ENCODE measurements around the gene RFLNA. TPM values are rescaled to one million over a fixed set of nuclear protein-coding genes. Genes with fewer than 3 reads are reported as not detected.
"Not testable (repeated sequence)": the region's sequence is repeated elsewhere in the genome, so short reads cannot be mapped to it uniquely, and the experiment has no call there.

Gene RFLNA
- total RNA-seq, 2 donors from 2014 or later, result not detected

- Mint-ChIP-seq H3K27ac (no peak overlapping the region), H3K27me3 (peaks cover 20 to 32% of the 10 kb centered on the region in 2 donors), H3K9me3 (no peaks in the 10 kb centered on the region), H3K4me3 (no peak overlapping the region), H3K4me1 (ENCODE audit: low read depth in 2 of 2) (no peaks in the 10 kb centered on the region), H3K36me3 (no peaks in the 10 kb centered on the region)
- no peak for DNase-seq (ENCODE audit: low spot score)
- ATAC-seq, result no peak
These were observed 1.4 kb upstream of the RFLNA start for GRCh38 chr12:124293286-124294003.

- Mint-ChIP-seq H3K27me3 (peaks cover 20 to 25% of the 10 kb centered on the region in 2 donors), H3K4me3 (no peak overlapping the region), H3K9me3 (no peaks in the 10 kb centered on the region), H3K36me3 (no peaks in the 10 kb centered on the region), H3K27ac (no peak overlapping the region), H3K4me1 (ENCODE audit: low read depth in 2 of 2) (no peaks in the 10 kb centered on the region)
- DNase-seq (ENCODE audit: low spot score) (peak; percentile 51), ATAC-seq (peak in 1 of 2 donors; percentile 11)
These were observed 652 bp downstream of the RFLNA start for GRCh38 chr12:124295431-124296058.

DNA sequence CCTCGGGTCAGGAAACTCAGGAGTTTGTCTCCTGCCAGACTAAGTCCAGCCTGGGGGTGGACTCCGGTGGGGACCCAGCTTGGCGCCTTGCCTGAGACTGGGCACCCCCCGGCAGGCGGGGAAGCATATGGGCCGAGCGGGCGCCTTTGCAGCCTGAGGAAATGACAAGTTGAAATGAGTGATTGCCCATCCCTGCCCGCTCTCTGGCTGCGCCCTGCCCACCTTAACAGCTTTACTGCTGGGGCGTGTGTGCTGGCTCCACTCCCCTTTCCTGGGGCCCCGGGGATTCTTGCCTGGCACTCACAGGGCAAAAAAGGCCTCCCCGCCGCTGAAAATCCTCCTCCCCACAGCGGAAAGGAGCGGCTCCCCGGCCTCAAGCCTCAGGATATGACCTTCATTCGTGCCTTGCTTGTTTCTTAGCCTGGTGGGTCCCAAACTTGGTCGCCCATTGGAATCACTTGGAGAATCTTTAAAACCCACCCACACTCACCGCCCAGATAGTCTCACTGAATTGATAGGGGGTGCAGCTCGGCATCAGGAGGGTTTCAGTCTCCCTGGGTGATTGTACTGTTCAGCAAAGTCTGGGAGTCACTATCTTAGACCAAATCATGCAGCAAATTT lies 1.5 kb downstream of the RFLNA start:
- ATAC-seq, result no peak
- H3K4me3 Mint-ChIP-seq, result no peak overlapping the region
- DNase-seq (ENCODE audit: low spot score), result peak; percentile 45
- no peaks in the 10 kb centered on the region for H3K36me3 Mint-ChIP-seq
- H3K4me1 Mint-ChIP-seq (ENCODE audit: low read depth in 2 of 2), result no peaks in the 10 kb centered on the region
- no peak overlapping the region for H3K27ac Mint-ChIP-seq
- H3K9me3 Mint-ChIP-seq, result no peaks in the 10 kb centered on the region
- H3K27me3 Mint-ChIP-seq, result peaks cover 21 to 30% of the 10 kb centered on the region in 2 donors

DNA sequence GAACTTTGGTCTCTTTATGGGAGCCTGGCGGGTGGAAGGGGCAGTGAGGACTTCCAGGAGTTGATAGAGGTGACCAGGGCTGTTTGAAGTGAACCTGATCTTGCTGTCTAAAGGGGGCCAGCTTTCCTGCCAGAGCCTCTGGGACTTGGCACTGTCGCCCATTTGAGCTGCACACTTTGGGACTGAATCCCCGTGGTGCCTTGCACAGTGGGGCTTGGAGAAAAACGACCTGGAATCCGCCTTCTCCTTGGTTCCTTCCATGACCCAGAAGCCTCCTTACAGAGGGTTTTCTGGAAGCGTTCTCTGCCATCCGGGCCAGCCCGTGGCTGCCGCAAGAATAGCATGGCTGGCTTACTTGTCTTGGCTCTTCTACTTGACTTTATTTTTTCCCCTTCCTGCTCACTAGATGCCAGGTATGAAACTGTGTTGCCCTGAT lies 2.0 kb downstream of the RFLNA start:
- peaks cover 21 to 30% of the 10 kb centered on the region in 2 donors for H3K27me3 Mint-ChIP-seq
- no peaks in the 10 kb centered on the region for H3K9me3 Mint-ChIP-seq
- H3K36me3 Mint-ChIP-seq, result no peaks in the 10 kb centered on the region
- no peak overlapping the region for H3K27ac Mint-ChIP-seq
- ATAC-seq (no peak), DNase-seq (ENCODE audit: low spot score) (peak; percentile 28)
- H3K4me1 Mint-ChIP-seq (ENCODE audit: low read depth in 2 of 2), result no peaks in the 10 kb centered on the region
- no peak overlapping the region for H3K4me3 Mint-ChIP-seq

GRCh38 chr12:124297389-124297788 lies 2.5 kb downstream of the RFLNA start:
- Mint-ChIP-seq H3K36me3 (no peaks in the 10 kb centered on the region), H3K9me3 (no peaks in the 10 kb centered on the region), H3K4me3 (no peak overlapping the region), H3K4me1 (ENCODE audit: low read depth in 2 of 2) (no peaks in the 10 kb centered on the region), H3K27me3 (peaks cover 21 to 30% of the 10 kb centered on the region in 2 donors), H3K27ac (no peak overlapping the region)
- DNase-seq (ENCODE audit: low spot score) (peak; percentile 22), ATAC-seq (no peak)

GRCh38 chr12:124297856-124298255 lies 3.0 kb downstream of the RFLNA start:
- peaks cover 21 to 30% of the 10 kb centered on the region in 2 donors for H3K27me3 Mint-ChIP-seq
- no peaks in the 10 kb centered on the region for H3K4me1 Mint-ChIP-seq (ENCODE audit: low read depth in 2 of 2)
- no peaks in the 10 kb centered on the region for H3K36me3 Mint-ChIP-seq
- H3K4me3 Mint-ChIP-seq, result no peak overlapping the region
- ATAC-seq (no peak), DNase-seq (ENCODE audit: low spot score) (no peak)
- no peak overlapping the region for H3K27ac Mint-ChIP-seq
- no peaks in the 10 kb centered on the region for H3K9me3 Mint-ChIP-seq

GRCh38 chr12:124298685-124299410 lies 4.0 kb downstream of the RFLNA start:
- H3K36me3 Mint-ChIP-seq, result no peaks in the 10 kb centered on the region

GRCh38 chr12:124299628-124300388 lies 4.9 kb downstream of the RFLNA start:
- ATAC-seq, result no peak
- Mint-ChIP-seq H3K4me3 (no peak overlapping the region), H3K9me3 (no peaks in the 10 kb centered on the region), H3K27ac (no peak overlapping the region), H3K4me1 (ENCODE audit: low read depth in 2 of 2) (no peaks in the 10 kb centered on the region), H3K36me3 (no peaks in the 10 kb centered on the region), H3K27me3 (peaks cover 14 to 24% of the 10 kb centered on the region in 2 donors)
- DNase-seq (ENCODE audit: low spot score), result peak; percentile 31

More at GRCh38 chr12:124298685-124299410, 4.0 kb downstream of the RFLNA start:
- ATAC-seq (no peak), DNase-seq (ENCODE audit: low spot score) (no peak)
- Mint-ChIP-seq H3K27ac (no peak overlapping the region), H3K4me1 (ENCODE audit: low read depth in 2 of 2) (no peaks in the 10 kb centered on the region), H3K27me3 (peaks cover 18 to 27% of the 10 kb centered on the region in 2 donors), H3K9me3 (no peaks in the 10 kb centered on the region), H3K4me3 (no peak overlapping the region)

DNA sequence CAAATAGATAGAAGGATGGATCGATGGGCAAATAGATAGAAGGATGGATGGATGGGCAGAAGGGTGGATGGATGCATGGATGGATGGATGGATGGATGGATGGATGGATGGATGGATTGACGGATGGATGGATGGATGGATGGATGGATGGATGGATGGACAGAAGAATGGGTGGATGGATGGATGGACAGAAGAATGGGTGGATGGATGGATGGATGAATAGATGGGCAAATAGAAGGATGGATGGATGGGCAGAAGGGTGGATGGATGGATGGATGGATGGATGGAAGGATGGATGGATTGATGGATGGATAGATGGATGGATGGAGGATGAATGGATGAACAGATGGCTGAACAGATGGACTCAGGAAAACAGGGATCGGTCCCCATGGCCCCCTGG lies 5.8 kb downstream of the RFLNA start:
- H3K4me1 Mint-ChIP-seq (ENCODE audit: low read depth in 2 of 2); H3K27ac Mint-ChIP-seq; DNase-seq (ENCODE audit: low spot score); H3K4me3 Mint-ChIP-seq; H3K9me3 Mint-ChIP-seq; ATAC-seq; H3K36me3 Mint-ChIP-seq: not testable (repeated sequence)
- H3K27me3 Mint-ChIP-seq, result peaks cover 14 to 24% of the 10 kb centered on the region in 2 donors

DNA sequence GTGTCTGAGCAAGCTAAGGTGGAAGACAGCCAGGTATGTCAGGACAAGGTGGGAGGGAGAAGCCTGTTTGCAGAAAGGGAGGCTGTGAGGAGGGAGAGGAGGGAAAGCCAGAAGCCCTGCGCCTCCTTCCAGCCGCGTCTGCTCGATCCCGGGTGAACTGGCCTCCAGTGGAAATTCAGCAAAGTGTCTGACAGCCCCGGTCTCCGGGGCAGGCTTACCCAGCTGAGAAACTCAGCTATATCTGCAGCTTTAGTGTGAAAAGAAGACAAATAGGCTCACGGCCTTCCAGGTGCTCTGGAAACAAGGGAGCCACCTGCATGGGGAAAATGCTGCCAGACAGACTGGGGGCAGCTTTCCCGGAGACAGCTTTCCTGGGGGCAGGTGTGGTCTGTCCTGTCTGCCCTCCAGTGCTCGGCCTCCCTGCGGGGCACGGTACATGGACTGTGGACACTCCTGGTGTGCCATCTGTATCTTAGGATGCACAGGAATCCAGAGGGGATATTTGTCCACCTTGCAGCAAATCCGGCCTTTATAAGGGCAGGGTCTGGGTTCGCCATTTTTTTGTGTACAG lies 6.3 kb downstream of the RFLNA start:
- Mint-ChIP-seq H3K4me3 (no peak overlapping the region), H3K27ac (no peak overlapping the region), H3K27me3 (peaks cover 14 to 19% of the 10 kb centered on the region in 2 donors), H3K9me3 (no peaks in the 10 kb centered on the region), H3K4me1 (ENCODE audit: low read depth in 2 of 2) (no peaks in the 10 kb centered on the region), H3K36me3 (no peaks in the 10 kb centered on the region)
- DNase-seq (ENCODE audit: low spot score) (peak; percentile 53), ATAC-seq (no peak)

DNA sequence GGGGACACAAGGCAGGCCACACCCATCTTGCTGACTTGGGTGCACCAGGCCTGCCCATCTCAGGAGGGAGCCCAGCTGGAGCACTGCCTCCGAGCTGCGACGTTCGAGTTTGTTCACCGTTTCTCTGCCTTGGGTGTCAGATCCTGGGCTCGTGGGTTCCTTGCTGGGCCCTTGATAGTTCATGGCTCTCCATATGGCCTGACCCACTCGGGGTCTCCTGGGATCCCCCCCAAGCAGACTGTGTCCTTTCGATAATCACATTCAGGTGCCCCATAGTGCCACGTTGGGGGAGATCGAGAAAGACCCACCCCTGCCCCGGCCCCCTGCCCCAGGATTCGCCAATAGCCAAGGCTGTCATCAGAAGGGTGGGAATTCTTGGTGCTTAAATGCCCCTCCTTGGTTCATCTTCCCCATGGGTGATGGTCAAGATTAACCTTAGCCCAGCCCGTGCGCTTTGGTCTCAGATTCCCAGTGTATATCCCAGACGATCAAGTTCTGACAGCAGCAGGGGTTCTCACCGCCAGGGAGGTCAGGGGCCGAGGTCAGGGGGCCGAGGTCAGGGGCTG lies 7.4 kb downstream of the RFLNA start:
- DNase-seq (ENCODE audit: low spot score), result peak; percentile 42
- ATAC-seq, result no peak
- H3K27me3 Mint-ChIP-seq, result peaks cover 7 to 14% of the 10 kb centered on the region in 2 donors
- H3K9me3 Mint-ChIP-seq, result no peaks in the 10 kb centered on the region
- H3K36me3 Mint-ChIP-seq, result no peaks in the 10 kb centered on the region
- H3K4me3 Mint-ChIP-seq, result no peak overlapping the region
- no peak overlapping the region for H3K27ac Mint-ChIP-seq
- H3K4me1 Mint-ChIP-seq (ENCODE audit: low read depth in 2 of 2), result no peaks in the 10 kb centered on the region

DNA sequence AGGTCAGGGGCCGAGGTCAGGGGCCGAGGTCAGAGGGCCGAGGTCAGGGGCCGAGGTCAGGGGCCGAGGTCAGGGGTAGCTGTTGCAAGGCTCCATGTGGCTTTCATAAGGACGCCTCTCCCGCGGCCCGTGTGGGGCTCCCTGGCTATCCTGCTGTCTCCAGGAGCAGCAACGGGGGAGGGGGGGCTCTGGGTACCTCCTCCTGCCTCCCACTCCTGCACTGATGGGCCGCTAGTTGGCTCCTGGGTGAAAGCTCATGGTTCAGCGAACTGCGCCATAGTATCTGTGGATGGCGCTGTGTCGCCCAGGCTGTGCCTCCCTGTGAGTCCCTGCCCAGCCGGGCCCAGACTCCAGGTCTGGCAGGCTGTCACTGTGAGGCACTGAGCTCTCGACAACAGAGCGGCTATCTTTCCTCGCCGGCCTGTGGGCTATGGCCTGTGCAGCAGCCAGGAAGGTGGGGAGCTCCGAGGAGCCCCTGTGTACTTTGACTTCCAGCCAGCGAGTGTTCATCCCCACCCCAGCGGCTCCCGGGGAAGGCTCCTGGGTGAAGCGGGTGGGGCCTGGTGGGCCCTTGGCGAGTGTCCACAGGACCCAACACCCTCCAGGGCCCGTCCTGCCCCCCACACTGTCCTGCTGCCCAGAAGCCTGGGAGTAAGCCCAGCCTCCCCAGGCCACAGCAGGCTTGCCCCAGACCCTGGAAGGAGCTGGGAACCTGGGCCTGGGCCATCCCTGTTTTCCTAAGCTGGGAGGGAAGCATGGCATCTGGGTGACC lies 8.1 kb downstream of the RFLNA start:
- ATAC-seq, result no peak
- H3K27me3 Mint-ChIP-seq, result peaks cover 6 to 11% of the 10 kb centered on the region in 2 donors
- H3K4me3 Mint-ChIP-seq, result no peak overlapping the region
- H3K9me3 Mint-ChIP-seq, result no peaks in the 10 kb centered on the region
- no peak overlapping the region for H3K27ac Mint-ChIP-seq
- H3K36me3 Mint-ChIP-seq, result no peaks in the 10 kb centered on the region
- peak; percentile 60 for DNase-seq (ENCODE audit: low spot score)
- H3K4me1 Mint-ChIP-seq (ENCODE audit: low read depth in 2 of 2), result no peaks in the 10 kb centered on the region

All from natural killer cell treated with Interleukin-12 subunit alpha and Interleukin-12 subunit beta and Interleukin-15 and Interleukin-18, amount 100 ng/mL, for 72 hours (primary cell).